HTR-8/SVneo (cell line): ENCODE measurements around the gene IQCK.

Experiments used
- DNase-seq: peaks from one replicate; pipeline ENCODE4 v3.0.0; 2011; ENCODE audit warnings: low spot score, mixed read lengths; ENCODE audit not compliant: insufficient read length
- FAIRE-seq: peaks from 2 replicates; lab custom pipeline; 2011; peaks lifted over from hg19 to GRCh38; lab: Jason Lieb, UNC

Gene IQCK

DNA sequence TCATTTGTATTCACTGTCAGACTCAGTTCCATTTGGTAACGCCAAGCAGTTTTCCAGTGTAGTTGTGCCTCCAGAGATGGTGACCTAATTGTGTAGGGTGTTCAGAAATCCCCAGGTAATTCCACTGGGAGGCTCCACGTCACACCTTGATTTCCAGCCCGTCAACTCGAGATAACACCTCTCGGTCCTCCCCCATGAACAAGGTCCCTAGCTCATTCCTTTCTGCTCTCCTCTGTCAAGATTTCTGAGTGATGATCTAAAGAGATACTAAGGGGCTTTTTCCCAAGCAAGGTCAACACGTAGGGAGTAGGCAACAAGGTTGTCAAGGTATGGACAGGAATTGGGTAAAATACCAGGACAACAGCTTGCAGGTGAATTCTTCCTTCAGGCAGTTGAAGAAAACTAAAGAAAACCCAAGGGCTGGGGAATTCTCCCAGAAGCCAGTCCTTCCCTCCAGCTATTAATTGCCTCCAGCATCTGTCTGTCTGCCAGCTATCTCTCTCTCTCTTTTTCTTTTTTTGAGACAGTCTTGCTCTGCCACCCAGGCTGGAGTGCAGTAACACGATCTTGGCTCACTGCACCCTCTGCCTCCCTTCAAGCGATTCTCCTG is 135.2 kb downstream of the IQCK start:
- DNase-seq (no peak), FAIRE-seq (no peak)

DNA sequence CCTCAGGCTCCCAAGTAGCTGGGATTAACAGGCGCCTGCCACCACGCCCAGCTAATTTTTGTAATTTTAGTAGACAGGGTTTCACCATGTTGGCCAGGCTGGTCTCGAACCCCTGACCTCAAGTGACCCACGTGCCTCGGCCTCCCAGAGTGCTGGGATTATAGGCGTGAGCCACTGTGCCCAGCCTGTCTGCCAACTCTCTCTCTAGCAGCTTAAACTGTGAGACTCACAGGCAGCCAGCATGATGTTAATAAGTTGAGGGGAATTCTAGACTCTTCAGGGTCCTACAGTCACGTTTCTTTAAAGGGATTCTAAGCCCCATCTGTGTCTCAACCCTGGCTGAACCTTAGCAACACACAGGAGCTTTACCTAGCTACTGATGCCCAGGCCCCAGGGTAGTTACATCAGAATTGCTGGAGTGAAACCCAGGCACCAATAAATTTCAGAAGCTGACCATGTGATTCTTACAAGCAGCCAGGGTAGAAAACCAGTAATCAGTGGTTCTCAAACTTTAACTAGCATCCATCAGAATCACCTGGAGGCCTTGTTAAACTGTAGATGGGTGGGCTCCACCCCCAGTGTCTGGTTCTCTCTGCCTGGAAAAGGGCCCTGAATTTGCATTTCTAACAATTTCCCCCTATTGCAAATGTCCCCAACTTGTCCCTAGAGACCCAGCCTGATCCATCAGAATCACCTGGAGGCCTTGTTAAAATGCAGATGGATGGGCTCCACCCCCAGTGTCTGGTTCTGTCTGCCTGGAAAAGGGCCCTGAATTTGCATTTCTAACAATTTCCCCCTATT is 135.9 kb downstream of the IQCK start:
- FAIRE-seq: no peak
- no peak for DNase-seq

DNA sequence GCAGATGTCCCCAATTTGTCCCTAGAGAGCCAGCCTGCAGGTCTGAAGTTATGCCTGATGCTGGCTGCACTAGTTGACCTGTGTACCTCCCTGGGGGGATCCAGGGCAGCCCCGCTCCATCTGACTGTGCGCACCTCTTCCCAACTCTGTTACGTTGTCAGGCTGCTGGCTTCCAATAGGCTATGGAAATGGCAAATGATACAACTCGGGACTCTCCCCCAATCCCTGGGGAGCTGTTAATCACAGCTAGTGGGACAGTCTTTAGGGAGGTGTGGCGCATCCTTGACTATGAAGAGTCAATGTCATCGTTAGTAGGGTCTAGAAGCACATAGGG is 136.4 kb downstream of the IQCK start:
- DNase-seq: no peak
- no peak for FAIRE-seq

DNA sequence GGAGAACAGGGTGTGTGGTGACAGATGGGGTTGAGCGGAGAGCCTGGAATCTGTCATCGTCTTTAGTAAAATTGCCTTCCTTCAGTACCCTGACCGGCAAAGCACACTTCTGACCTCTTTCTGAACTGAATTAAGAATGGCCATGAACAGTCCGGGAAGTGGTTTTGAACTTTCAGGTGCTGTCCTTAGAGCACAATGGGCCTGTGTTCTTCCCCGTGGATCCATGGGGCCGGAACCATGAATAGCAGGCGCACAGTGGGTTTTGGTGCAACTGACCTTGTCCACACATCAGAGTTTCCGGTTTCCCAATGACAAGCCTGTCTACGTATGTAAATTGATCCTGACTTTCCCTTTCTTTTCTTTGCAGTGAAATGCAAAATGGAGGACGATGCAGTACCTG is 138.0 kb downstream of the IQCK start:
- DNase-seq (no peak), FAIRE-seq (no peak)

DNA sequence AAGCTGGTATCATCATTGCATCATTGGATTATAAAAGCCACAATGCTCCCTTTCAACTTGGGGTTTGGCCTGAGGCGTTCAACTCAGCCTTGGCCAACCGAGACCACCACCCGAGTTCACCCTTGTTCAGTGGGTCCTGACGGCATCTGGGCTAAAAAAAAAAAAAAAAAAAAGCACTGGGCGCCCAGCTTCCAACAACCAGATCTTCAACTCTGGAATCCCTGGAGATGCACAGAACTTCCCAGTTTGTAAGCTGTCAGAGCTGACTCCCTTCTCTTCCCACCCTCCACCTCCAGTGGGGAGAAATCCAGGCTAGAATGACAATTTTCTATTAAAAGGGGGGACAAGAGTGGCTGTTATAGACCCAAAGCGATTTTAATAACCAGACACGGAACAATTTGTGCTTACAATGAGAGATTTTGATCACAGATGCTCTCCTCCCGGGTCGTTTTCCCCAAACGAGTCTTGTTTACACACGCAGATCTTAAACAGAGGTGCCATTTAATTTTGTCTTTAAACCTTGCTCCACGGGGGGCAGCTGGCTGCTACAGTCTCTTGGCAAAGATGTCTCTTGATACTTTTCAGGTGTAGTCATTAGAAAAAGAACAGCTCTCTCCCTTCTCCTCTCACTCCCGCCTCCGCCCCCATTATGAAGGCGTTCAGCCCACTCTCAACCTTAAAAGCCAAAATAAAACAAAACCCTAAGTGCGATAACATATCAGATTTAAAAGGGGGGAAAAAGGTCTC is 139.7 kb downstream of the IQCK start:
- FAIRE-seq (no peak), DNase-seq (no peak)

DNA sequence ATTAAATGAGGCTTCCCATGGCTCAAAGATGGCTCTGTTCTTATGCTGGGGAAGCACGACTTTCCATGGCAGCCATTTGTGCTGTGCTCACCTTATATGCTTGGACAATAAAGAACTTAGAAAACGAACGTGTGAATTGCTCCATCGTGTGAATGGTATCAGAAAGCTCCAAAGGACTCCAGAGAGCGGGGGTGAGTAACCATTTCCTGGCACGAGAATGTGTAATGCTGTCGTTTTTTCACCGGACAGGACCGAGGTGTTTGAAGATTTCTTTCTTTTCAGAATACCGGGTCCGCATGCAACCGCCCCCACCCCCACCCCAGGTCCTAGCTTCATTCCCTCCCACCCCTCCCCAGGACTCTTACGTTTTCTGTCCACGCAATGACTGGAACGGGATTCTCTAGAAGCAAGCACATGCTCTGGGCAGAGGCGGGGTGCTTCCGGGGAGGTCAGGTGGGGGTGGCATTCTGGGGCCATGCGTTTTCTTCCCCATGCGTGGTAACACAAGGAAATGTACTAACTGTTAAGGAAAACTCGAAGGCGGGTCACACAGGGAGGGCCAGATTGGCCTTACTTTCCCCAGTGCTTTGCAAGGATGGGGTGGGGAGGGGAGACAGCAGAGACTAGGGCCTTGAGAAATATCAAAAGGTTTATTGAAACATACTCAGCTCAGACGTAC is 140.4 kb downstream of the IQCK start:
- DNase-seq (no peak), FAIRE-seq (no peak)

DNA sequence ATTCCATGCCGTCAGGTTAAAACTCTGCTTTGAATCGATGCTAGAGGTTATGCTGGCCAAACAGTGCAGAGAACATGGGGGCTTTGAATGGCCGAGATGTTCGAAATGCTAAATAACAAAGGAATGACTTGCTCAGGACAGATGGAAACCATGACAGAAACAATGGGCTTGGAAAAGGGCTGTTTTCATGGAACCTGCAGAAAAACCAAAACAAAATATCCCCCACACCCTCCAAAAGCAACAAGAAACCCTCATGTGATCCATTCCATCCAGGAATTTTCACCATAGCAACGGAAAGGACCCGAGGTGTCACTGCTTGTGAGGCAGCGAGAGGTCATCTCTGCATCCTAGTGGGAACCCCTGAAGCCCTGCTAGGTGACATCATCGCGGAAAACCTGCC is 141.1 kb downstream of the IQCK start:
- no peak for FAIRE-seq
- no peak for DNase-seq

DNA sequence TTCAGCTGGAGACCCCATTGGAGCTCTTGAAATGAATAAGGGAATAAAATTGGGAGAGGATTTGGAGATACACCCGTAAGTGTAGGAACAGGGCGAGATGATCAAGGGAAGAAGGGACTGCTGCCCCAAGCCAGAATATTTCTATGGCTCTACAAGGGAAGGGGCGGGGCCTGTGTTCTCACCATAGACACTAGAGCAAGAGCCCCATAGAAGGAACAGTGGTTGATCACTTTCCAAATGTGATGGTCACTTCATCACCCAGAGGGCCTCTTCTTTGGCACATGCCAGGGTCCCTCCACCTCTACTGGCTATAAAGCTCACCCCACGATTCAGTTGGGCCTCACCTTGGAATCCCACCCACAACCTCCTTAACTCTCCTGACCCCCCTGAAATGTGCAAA is 141.5 kb downstream of the IQCK start:
- DNase-seq (no peak), FAIRE-seq (no peak)

DNA sequence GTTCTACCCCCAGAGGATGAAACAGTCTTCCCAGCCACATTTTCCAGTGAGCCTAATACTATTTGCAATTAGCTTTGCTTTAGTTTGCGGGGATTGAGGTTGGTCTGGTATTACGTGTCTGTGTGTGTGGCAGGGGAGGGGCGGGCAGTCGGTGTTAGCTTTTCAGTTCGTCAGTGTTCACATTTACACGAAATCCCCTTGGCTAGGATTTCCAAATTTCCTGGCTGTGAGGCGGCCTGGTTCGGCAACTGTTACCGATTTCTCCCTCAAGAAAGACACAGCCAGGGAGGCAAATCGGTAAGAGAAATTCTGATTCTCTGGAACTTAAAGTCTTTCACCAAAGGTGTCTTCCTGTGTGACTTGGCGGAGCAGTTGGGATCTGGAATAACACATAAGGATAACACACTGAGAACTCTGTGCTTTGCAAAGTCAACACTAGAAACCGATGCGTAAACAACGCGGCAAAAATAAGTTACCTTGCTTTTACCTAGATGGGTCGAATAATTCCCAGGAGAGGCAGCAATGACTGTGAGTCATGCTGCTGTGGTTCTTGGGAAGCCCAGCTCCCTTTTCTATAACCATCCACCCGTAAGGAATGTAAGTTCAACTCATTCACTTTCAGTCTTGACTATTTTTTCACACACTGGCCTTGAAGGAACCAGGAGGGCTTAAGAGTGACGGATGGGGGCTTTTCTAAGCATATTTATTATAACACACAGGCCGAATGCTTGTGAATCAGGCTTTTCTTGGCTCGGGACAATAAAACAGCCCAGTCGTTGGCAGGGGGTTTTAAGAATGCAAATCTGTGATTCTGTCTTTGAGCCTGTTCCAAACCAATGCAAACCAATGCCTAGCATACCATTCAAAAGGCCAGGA is 142.3 kb downstream of the IQCK start:
- DNase-seq (no peak), FAIRE-seq (no peak)

DNA sequence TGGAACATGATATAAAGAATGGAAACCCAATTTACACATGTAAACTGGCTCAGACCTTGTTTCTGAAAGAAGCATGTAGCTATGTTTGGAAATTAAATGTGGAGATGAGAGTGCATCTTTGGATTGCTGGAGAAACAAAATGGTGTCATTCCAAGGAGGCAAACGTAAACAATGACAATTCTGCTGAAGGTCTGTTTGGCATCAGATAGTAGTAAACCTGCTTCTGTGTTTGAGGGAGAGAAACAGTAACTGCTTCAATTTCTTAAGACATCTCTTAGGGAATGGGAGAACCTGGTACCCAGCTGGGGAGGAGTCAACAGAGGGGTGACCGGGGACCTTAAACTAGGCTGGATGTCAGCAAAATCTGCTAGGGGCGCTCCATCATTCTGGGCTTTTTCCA is 143.1 kb downstream of the IQCK start:
- DNase-seq (no peak), FAIRE-seq (no peak)

DNA sequence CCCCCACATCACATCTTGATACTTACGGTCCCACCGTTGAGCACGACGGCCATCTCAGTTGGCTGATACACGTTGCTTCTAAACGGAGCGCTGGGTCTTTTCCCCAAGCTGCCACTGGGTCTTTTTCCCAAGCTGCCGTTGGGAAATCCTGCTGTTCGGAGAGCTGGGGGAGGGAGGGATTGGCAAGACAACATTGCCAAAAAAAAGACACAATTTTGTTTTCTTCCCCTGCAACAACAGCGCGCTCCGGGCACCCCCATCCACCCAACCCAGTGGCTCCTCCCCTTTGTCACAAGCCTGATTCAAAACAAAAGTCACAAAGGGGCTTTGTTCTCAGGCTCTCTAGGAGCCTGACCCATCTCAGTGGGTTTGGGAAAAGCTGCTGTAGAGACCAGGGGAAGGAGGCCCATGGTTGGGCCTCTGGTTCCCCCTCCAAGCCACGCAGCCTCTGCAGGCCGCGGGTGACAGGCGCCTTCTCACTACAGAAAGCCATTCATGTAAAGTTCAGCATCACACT is 143.8 kb downstream of the IQCK start:
- DNase-seq (no peak), FAIRE-seq (no peak)

DNA sequence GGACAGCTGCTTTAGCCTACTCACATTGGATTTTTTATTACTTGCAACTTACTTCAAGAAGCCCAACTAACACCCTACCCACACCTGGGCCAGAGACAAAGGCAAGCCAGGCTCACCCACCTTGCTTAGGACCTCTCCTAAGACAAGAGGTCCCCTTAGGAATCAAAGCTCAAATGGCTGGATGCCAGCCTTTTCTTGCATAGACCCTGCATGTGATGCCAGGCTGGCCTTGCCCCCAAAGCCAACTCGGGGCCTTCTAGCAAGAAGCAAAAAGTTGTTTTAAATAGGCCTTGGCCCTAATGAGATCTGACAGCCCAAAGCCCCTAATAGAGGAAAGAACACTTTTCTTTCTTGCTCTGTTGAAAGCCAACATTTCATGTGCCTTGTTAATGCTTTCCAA is 145.9 kb downstream of the IQCK start:
- DNase-seq (no peak), FAIRE-seq (no peak)

DNA sequence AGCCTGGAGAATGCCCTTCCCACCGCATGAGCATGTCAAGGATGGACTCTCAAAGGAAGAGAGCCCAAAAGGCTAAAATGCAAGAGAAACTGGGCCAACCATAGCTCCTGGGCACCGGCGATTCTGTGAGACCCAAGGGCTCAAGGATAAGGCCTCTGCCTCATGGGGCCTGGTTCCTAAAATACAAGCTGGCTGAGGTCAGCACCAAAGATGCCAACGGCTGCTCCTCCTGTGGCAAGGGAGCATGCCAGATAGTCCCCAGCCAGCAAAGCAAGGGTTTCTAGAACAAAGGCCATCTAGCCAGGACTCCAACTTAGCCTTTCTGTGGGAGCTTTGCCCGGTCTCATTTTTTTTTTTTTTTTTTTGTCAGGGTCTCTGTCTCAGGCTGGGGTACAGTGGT is 146.5 kb downstream of the IQCK start:
- FAIRE-seq: no peak
- DNase-seq: no peak

DNA sequence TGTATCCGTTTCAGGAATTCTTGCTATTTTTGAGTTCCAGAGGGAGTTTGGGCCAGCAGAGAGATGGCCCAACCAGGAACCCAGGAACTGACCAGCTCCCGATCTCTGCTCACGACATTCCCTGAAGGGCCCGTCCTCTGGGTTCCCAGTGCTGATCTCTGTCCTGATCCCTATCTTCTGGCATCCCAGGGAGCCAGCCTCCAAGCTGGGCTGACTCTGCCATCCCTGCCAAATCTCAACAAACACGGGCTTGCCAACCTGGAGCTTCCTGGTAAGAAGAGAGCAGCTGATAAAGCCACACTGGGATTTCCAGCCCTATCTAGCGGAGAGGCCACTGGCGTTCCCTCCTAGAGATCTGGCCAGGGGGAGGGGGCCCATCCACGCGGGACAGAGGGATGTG is 150.3 kb downstream of the IQCK start:
- FAIRE-seq: no peak
- no peak for DNase-seq

DNA sequence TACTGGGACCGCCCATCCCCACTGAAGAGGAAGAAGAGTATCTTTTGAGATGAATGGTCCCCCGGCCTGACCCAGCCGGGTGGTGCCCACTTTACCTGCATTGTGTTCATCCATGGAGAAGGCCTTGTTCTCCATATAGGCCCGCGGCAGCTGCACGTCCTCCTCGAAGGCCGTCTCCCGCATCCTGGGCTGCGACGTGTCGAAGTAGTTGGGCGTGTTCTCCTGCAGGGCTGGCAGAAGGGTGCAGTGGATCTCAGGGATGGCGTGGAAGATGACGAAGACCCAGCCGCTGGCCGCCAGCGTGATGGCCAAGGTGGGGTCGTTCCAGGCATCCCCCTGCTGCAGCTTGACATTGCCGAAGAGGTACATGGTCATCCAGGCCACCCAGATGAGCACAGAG is 153.7 kb downstream of the IQCK start:
- DNase-seq (no peak), FAIRE-seq (no peak)

DNA sequence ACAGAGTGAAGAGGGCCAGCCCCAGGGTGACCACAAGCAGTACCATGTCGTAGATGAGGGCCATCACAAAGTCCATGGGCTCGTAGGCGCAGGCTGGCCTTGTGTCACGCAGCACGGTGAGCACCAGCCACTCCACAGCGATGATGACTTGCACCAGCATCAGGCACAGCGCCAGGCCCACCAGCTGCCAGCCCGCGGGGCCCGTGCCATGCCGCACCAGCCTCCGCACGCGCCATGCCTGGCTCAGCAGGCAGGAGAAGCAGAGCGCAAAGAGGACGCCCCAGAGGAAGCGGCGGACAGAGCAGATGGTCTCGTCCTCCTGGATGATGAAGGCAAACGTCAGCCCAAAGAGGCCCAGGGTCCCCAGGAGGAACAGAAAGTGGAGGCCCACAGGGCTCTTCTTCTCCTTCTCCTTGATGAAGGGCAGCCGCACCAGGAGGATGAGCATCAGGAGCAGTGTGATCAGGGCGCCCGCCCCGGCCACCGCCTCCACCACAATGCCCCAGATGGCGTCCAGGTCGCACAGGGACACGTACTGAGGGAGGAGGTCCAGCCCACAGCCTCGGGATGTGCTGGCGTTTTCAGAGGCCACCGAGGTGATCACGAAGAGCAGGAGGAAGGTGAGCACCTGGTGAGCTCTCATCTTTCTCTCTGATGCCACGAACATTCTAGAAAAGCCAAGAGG is 154.2 kb downstream of the IQCK start:
- FAIRE-seq: no peak

DNA sequence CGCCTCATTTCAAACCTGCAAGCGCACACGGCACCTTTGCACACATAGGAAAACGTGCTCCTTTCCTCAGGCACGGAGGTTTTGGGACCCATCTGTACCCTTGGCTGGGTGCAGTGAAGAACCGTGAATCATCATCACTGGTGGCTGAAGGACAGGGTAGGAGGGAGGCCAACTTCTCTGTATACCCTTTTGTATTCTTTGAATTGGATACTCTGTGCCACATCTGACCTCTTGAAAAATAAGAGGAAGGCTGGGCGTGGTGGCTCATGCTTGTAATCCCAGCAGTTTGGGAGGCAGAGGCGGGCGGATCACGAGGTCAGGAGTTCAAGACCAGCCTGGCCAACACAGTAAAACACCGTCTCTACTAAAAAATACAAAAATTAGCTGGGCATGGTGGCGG is 154.9 kb downstream of the IQCK start:
- FAIRE-seq (no peak), DNase-seq (no peak)

More for the DNA sequence above, 154.2 kb downstream of the IQCK start:
- DNase-seq: no peak

DNA sequence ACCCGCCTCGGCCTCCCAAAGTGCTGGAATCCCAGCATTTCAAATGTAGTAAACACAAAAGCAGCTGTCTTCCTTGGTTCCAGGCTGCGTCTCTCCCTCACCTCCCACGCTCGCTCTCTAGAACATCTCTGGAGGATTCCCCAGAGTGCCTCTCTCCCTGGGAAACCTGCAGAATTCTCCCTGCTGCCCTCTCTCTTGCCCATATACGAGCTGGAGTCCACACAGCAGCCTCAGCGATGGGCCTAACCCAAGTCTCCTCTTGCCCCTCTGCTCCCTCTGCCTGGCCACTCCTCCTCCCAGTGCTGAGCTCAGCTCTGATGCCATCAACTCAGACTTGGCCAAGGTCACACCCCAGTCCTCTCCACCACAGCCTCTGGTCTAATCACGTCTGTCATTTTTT is 156.0 kb downstream of the IQCK start:
- no peak for FAIRE-seq
- no peak for DNase-seq

DNA sequence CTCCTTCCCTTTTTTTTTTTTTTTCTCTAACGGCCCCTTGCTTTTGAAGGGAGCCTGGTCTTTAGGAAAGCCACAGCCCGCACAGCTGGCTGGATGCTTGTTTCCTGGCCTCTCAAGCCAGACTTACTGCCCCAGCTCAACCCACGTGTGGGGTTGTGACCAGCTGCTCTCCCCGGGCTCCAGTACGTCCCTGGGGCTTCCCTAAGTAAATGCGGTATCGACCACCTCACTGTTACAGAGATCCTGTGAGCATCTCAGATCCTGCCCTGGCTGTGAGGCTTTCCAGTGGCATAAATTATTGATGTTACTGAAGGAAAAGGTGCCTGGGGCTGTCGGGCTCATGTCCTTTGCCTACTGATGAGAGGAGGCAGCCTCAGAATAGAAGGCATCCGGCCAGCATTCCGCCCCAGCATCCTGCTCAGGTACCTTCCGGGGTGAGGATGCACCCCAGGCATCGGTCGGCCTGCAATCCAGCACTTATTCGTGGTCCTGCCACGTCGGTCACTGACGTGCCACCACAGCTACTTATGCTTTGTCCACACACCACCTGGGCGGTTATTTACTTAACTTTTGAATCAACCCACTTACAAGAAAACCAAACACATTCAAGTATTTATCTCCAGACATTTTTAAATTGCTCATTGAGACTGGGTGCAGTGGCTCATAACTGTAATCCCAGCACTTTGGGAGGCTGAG is 156.9 kb downstream of the IQCK start:
- FAIRE-seq (no peak), DNase-seq (no peak)
